GM12872 (cell line): Measurements from ENCODE around the gene SYNPO.

Experiments used
- TF ChIP-seq, protein P1 (sequence below): IDR thresholded peaks from 3 replicates; pipeline ENCODE4 v1.5.1; 2011; ENCODE audit warnings: low read depth, mild to moderate bottlenecking, low read length, moderate library complexity; ENCODE audit not compliant: insufficient read depth

SYNPO gene

DNA sequence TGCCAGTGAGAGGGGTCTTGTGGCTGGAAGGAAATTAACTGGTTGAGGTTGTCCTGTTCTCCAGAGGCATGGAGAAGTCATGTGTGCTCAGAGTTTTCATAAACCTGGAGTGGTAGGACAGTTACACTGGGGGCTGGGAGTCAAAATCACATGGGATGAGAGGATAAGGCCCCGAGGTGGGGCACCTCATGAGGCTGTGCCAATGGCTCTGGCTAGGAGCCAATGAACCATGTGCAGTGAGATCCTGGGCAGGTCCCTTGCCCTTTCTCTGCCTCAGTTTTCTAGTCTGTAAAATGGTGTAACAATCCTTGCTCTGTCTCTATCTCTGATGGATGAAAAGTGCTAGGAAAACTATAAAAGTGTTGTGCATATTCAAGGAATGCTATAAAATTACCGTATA lies 7.0 kb upstream of the SYNPO start:
- TF ChIP-seq, protein P1, sequence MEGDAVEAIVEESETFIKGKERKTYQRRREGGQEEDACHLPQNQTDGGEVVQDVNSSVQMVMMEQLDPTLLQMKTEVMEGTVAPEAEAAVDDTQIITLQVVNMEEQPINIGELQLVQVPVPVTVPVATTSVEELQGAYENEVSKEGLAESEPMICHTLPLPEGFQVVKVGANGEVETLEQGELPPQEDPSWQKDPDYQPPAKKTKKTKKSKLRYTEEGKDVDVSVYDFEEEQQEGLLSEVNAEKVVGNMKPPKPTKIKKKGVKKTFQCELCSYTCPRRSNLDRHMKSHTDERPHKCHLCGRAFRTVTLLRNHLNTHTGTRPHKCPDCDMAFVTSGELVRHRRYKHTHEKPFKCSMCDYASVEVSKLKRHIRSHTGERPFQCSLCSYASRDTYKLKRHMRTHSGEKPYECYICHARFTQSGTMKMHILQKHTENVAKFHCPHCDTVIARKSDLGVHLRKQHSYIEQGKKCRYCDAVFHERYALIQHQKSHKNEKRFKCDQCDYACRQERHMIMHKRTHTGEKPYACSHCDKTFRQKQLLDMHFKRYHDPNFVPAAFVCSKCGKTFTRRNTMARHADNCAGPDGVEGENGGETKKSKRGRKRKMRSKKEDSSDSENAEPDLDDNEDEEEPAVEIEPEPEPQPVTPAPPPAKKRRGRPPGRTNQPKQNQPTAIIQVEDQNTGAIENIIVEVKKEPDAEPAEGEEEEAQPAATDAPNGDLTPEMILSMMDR: no peak

DNA sequence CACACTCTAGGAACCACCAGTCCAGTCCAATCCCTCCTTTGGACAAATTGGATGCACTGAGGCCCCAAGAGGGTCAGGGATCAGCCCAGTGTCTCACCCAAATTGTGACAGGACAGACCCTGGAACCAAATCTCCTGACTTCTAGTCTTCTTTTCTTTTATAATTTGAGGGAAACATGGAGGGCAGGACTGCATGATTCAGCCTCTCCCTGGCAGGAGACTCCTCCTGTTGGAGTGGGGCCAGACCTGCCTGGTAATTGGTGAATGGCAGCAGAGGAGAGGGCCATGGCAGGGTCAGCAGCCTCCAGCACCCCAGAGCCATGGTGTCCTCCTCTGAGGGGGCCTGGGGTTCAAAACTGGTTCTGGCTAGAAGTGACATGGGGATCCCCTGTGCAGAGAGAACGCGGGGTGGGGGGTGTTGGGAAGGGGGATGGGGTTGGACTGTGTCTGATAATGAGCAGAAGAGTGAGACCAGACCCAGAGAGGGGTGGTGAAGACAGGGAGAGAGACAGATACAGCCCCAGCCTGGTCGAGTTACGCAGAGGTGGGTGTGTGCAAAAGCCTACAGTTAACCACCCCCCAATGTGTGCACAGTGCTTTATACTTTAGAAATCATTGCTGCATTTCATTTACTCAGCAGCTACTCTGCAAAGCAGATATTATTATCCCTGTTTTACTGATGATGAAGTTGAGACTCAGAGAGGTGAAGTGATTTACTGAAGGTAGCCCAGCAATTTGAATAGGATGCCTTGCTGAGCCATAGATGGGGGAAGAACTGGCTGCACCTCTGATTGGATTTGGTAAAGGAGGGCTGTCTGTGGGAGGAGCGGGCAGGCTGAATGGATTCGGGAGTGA lies 3.8 kb upstream of the SYNPO start:
- TF ChIP-seq, protein P1: no peak

DNA sequence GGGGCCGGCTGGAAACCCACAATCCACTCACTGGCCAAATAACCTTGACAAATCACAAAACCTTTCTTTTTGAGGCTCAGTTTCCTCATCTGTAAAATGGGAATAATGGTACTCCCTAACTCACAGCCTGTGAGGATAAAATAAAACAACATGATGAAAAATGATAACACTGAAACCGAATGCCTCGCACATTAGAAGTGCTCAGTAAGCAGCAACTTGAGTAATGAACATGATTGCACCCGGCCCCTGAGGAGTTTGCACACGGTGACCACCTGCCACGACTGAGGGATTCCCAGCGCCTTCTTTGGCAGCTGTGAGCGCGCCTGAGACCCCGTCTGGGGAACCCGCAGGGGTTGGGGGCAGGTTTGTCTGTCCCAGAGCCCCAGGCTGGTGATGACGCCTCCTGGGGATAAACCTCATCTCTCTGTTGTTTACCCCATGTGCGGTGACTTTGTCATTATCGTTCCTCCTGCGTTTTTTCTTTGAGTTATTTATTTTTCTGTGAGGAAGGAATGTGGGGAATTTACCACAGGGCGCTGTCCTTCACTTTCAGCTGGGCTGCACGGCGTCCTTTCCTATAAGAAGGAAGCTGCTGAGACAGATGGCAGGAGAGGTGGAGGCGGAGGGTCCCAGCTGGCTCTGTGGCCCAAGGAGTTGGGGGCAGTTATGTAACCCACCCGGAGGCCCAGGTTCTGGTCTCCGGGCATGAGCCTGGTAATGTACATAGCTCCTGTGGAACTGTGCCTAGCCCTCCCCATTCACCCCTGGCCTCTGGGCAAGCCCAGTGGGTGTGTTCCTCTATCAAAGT lies 3.0 kb upstream of the SYNPO start:
- TF ChIP-seq, protein P1: no peak

DNA sequence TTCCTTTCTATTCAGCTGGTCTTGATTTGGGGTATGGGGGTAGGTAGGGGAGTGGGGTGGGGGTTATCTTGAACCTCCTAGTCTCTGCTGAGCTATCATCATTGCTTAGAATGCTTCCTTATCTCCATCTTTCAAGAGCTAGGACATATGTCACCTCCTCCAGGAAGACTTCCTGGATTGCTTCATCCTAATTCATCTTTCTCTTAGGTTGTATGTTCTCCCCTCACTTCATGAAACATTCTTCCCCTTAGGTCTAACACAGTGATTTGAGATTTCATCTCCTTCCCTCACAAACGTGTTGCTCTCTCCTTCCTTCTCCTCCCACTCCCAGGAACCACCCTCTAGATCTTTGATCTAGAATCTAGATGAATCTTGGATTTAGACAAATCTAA lies 2.4 kb upstream of the SYNPO start:
- TF ChIP-seq, protein P1: no peak

DNA sequence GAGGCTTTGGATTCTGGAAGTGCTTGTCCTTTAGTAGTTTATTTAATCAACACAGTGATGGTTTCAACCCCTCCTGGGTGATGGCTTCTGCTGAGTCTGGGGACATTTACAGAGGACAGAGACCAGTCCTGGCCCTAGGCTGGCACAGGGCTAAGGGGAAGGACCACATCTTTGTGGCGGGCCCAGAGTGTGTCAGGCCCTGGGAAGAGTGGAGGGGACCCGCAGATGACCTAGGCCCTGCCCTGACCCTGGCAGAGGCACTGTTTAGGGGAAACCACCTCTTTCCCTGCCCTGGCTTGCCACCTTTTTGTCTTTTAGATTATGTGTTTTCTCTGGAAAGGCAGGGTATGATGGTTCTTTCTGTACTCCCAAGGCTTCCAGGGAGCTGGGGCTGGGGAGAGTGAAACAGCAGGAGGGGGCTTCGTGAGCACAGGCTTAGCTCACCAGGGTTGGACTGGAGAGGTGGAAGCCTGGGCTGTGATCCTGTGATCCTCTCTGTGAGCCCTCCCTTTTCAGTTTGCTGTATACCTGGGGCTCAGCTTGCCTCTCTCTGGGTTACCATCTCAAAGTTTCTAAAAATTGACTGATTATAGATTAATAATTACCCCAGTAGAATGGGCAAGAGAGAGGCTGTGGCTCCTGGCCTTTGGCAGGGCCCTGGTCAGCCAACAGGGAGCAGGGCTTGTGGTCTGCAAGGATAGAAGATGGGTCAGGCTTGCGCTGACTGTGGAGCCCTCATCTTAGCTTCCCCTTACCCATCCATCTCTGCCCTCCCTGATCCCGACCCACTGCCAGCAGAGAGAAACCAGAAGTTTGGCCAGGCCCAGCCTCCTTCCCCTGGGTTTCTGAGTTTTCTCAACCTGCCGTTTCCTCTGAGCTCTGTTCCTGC lies 1.7 kb upstream of the SYNPO start:
- TF ChIP-seq, protein P1: no peak

DNA sequence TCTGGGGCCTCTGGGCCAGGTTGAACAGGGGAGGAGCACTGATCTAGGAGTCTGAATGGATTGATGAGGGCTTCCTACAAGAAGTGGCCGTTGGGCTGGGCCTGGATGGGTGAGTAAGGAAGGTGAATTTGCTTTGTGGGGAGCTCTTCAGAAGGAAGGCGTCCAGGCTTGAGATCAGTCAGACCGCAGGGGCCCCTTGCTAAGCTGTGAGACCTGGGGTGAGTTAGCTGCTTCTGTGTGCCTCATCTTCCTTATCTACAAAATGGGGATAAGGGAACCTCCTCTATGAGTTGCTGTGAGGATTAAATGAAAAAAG lies 1.1 kb upstream of the SYNPO start:
- TF ChIP-seq, protein P1: no peak

DNA sequence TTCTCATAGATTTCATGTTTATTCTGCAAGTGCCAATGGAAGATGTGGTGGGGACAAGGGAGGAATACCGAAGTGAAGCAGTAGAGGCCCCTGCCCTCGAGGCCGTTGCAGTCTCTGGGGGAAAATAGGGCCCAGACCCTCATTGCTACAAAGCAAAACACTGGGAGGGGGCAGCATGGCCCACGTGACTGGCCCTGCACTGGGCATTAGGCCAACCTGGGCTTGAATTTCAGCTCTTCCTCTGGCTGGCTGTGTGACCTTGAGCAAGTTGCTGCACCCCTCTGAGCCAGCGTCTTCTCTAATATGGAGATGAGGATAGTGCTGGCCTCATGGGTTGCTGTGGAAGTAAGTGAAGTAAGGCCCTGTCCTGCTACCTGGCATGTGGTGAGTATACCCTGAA lies 709 bp upstream of the SYNPO start:
- TF ChIP-seq, protein P1: no peak
